ENCODE measurements around the gene C8G. TPM values are rescaled to one million over a fixed set of nuclear protein-coding genes. Genes with fewer than 3 reads are reported as not detected.

C8G gene
- total RNA-seq, 1 donor from 2014 or later, result not detected

DNA sequence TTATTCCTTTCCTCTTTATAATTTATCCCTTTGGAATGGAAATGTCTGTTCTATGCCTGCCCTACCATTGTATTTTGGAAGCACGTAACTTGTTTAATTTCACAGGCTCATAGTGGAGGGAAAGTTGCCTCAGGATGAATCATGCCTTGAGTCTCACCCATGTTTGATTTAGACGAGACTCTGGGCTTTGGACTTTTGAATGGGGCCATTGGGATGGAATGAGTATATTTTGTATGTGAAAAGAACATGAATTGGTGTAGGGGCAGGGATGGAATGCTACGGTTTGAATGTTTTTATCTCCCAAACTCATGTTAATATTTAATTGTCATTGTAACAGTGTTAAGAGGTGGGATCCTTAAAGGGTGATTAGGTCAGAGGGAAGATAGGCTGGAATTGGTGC, 10.8 kb upstream of the C8G start:
- no peaks in the 10 kb centered on the region for H3K36me3 ChIP-seq
- DNase-seq (ENCODE audit: extremely low spot score in 2 of 2), result no peak
- no peaks in the 10 kb centered on the region for H3K9me3 ChIP-seq
- no peaks in the 10 kb centered on the region for H3K27me3 ChIP-seq
- intact Hi-C loops (cut with DNase I), result no loop called here
- TF ChIP-seq POLR2AphosphoS5 (IDR thresholded peaks at IDR 0.05; ENCODE audit: insufficient read depth in 1 of 2, low read depth in 1 of 2) (no peak), CTCF (IDR thresholded peaks at IDR 0.05) (no peak), POLR2A (IDR thresholded peaks at IDR 0.05) (no peak)
- H3K4me1 ChIP-seq, result no peaks in the 10 kb centered on the region
- H3K27ac ChIP-seq, result no peak overlapping the region
- H3K4me3 ChIP-seq, result no peak overlapping the region

- TF ChIP-seq POLR2A (IDR thresholded peaks at IDR 0.05) (no peak), CTCF (IDR thresholded peaks at IDR 0.05) (no peak), POLR2AphosphoS5 (IDR thresholded peaks at IDR 0.05; ENCODE audit: insufficient read depth in 1 of 2, low read depth in 1 of 2) (no peak)
- H3K4me3 ChIP-seq, result no peak overlapping the region
- H3K27ac ChIP-seq, result no peak overlapping the region
- intact Hi-C loops (cut with DNase I), result no loop called here
- no peaks in the 10 kb centered on the region for H3K27me3 ChIP-seq
- no peaks in the 10 kb centered on the region for H3K9me3 ChIP-seq
- no peaks in the 10 kb centered on the region for H3K4me1 ChIP-seq
- no peak for DNase-seq (ENCODE audit: extremely low spot score in 2 of 2)
- peaks cover 0 to 10% of the 10 kb centered on the region in 2 donors for H3K36me3 ChIP-seq
These were observed 9.4 kb upstream of the C8G start for GRCh38 chr9:136935651-136936050.

- no peak for DNase-seq (ENCODE audit: extremely low spot score in 2 of 2)
These were observed 8.3 kb upstream of the C8G start for GRCh38 chr9:136936645-136937170.

GRCh38 chr9:136937186-136938001, 7.6 kb upstream of the C8G start:
- H3K4me3 ChIP-seq, result no peak overlapping the region
- H3K27ac ChIP-seq, result no peak overlapping the region
- H3K27me3 ChIP-seq, result no peaks in the 10 kb centered on the region
- H3K4me1 ChIP-seq, result peaks cover 1% of the 10 kb centered on the region
- intact Hi-C loops (cut with DNase I), result no loop called here
- TF ChIP-seq CTCF (IDR thresholded peaks at IDR 0.05) (no peak), POLR2A (IDR thresholded peaks at IDR 0.05) (no peak), POLR2AphosphoS5 (IDR thresholded peaks at IDR 0.05; ENCODE audit: insufficient read depth in 1 of 2, low read depth in 1 of 2) (no peak)
- no peaks in the 10 kb centered on the region for H3K9me3 ChIP-seq
- H3K36me3 ChIP-seq, result peaks cover 0 to 28% of the 10 kb centered on the region in 2 donors
- DNase-seq (ENCODE audit: extremely low spot score in 2 of 2), result no peak

More at GRCh38 chr9:136936645-136937170, 8.3 kb upstream of the C8G start:
- no peak overlapping the region for H3K4me3 ChIP-seq
- no peaks in the 10 kb centered on the region for H3K9me3 ChIP-seq
- intact Hi-C loops (cut with DNase I), result no loop called here
- H3K4me1 ChIP-seq, result no peaks in the 10 kb centered on the region
- H3K27me3 ChIP-seq, result no peaks in the 10 kb centered on the region
- TF ChIP-seq POLR2AphosphoS5 (IDR thresholded peaks at IDR 0.05; ENCODE audit: insufficient read depth in 1 of 2, low read depth in 1 of 2) (no peak), POLR2A (IDR thresholded peaks at IDR 0.05) (no peak), CTCF (IDR thresholded peaks at IDR 0.05) (no peak)
- H3K36me3 ChIP-seq, result peaks cover 0 to 21% of the 10 kb centered on the region in 2 donors
- H3K27ac ChIP-seq, result no peak overlapping the region

DNA sequence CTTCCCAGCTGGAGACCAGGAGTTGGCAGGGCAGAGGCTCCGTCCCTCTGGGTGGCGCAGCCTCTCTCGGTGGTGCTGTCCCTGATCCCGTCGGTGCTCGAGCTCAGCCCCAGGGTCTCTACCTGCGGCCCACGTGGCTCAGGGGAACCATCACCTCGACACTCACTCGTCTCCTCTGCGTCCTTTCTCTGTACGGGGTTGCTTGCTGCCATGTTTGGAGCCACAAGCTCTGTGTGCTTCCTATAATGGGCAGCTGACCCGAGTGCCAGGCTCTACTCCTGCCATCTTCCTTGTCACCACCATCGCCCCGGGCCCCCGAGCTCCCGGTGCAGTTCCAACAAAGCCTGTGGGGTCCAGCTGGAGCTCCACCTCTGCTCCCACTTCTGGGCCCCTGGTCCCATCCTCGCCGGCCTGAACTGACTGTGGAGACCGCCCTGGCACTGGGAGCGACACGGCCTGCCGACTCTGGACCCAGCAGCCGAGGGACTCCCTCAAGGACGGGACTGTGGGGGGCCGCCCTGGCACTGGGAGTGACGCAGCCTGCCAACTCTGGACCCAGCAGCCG, 5.5 kb upstream of the C8G start:
- TF ChIP-seq POLR2AphosphoS5 (IDR thresholded peaks at IDR 0.05; ENCODE audit: insufficient read depth in 1 of 2, low read depth in 1 of 2), result no peak
- TF ChIP-seq POLR2A (IDR thresholded peaks at IDR 0.05), result no peak
- TF ChIP-seq CTCF (IDR thresholded peaks at IDR 0.05), result no peak
- intact Hi-C loops (cut with DNase I), result no loop called here
- no peaks in the 10 kb centered on the region for H3K9me3 ChIP-seq
- H3K4me1 ChIP-seq, result peaks cover 15% of the 10 kb centered on the region
- no peak for DNase-seq (ENCODE audit: extremely low spot score in 2 of 2)
- H3K36me3 ChIP-seq, result peaks cover 0 to 38% of the 10 kb centered on the region in 2 donors
- H3K4me3 ChIP-seq, result no peak overlapping the region
- no peaks in the 10 kb centered on the region for H3K27me3 ChIP-seq
- no peak overlapping the region for H3K27ac ChIP-seq

Data from vagina (tissue), 2 donors.